ENCODE results near the gene IQSEC1.

DNA sequence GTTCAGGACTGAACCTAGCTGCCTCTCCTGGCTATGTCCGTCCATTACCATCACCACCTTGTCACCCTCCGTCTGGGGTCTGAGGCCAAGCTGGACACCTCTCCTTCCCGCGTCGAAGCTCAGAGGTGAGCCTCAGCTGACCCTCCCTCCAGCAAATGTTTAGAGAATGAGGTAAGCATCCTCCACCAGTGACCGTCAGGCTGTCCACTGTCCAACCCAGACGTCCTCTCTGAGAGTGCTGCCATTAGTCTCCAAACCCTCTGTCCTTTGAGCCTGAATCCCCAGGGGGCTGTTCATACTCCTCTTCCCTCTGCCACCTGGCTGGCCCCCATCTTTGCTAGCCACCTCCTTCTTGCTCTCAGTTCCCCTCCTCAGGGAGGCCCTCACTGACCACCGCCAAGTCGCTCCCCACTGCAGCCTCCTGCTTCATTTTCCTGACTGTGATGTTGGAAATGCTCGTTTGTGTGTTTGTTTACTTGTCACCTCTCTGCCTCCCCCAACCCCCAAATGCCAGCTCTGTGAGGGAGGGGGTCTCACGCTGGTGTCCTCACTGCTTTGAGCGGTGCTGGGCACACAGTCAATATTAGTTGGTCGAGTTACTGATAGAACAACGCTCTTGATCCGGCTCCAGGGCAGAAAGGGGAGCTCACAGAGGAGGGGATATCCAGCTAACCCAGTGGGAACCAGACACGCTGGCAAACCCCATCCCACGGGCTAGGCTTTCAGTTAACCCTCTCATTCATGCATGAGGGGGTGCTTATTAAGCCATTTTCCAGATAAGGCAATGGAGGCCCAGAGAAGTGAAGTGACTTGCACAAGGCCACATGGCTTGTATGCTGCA, 64.9 kb downstream of the IQSEC1 start:
- TF ChIP-seq YY1 (IDR thresholded peaks at IDR 0.05; ENCODE audit: borderline replicate concordance in 1 of 3, control insufficient read depth in 1 of 3, extremely low read depth in 1 of 3, insufficient read depth in 3 of 3, insufficient read length in 1 of 3, insufficient replicate concordance in 2 of 3, low read depth in 1 of 3, low read length in 2 of 3) (peak in 1 of 3 experiments; percentile 10), RFX1 (IDR thresholded peaks at IDR 0.05) (no peak), BHLHE40 (IDR thresholded peaks at IDR 0.05; ENCODE audit: low read length) (no peak), ZNF274 (IDR thresholded peaks at IDR 0.05; ENCODE audit: borderline replicate concordance, low read depth, low read length) (no peak), SIX5 (IDR thresholded peaks at IDR 0.05; ENCODE audit: borderline replicate concordance in 1 of 2, insufficient read depth in 1 of 2, low read depth in 1 of 2, low read length in 2 of 2) (no peak), ZBTB8A (IDR thresholded peaks at IDR 0.05; ENCODE audit: partially characterized antibody) (no peak), PCBP2 (IDR thresholded peaks at IDR 0.05; ENCODE audit: low read depth, low read length, poor library complexity, severe bottlenecking) (no peak), HDGF (IDR thresholded peaks at IDR 0.05) (no peak), SNRNP70 (optimal IDR thresholded peaks at IDR 0.05; ENCODE audit: low read depth, low read length) (no peak), POLR2A (conservative IDR thresholded peaks at IDR 0.05) (no peak), EZH2 (IDR thresholded peaks at IDR 0.05; ENCODE audit: borderline replicate concordance, low read depth, low read length) (no peak)
- TF ChIP-seq, protein P1, sequence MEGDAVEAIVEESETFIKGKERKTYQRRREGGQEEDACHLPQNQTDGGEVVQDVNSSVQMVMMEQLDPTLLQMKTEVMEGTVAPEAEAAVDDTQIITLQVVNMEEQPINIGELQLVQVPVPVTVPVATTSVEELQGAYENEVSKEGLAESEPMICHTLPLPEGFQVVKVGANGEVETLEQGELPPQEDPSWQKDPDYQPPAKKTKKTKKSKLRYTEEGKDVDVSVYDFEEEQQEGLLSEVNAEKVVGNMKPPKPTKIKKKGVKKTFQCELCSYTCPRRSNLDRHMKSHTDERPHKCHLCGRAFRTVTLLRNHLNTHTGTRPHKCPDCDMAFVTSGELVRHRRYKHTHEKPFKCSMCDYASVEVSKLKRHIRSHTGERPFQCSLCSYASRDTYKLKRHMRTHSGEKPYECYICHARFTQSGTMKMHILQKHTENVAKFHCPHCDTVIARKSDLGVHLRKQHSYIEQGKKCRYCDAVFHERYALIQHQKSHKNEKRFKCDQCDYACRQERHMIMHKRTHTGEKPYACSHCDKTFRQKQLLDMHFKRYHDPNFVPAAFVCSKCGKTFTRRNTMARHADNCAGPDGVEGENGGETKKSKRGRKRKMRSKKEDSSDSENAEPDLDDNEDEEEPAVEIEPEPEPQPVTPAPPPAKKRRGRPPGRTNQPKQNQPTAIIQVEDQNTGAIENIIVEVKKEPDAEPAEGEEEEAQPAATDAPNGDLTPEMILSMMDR (IDR thresholded peaks at IDR 0.05 in 2 of 3, conservative IDR thresholded peaks at IDR 0.05 in 1 of 3; ENCODE audit: insufficient read depth in 2 of 3, low read depth in 1 of 3, low read length in 3 of 3) = no peak
- TF ChIP-seq, protein P2, sequence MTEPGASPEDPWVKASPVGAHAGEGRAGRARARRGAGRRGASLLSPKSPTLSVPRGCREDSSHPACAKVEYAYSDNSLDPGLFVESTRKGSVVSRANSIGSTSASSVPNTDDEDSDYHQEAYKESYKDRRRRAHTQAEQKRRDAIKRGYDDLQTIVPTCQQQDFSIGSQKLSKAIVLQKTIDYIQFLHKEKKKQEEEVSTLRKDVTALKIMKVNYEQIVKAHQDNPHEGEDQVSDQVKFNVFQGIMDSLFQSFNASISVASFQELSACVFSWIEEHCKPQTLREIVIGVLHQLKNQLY (CRISPR knock-in tag; conservative IDR thresholded peaks at IDR 0.05) = no peak
- TF ChIP-seq, protein P3, sequence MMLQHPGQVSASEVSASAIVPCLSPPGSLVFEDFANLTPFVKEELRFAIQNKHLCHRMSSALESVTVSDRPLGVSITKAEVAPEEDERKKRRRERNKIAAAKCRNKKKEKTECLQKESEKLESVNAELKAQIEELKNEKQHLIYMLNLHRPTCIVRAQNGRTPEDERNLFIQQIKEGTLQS (IDR thresholded peaks at IDR 0.05) = peak; percentile 30; the same call in 1 of the 2 replicates
- TF ChIP-seq, protein P3 (CRISPR knock-in tag; conservative IDR thresholded peaks at IDR 0.05) = no peak
